Measurements from ENCODE around the gene LEPR. TPM values are rescaled to one million over a fixed set of nuclear protein-coding genes. Genes with fewer than 3 reads are reported as not detected.
"Not testable (repeated sequence)": the region's sequence is repeated elsewhere in the genome, so short reads cannot be mapped to it uniquely, and the experiment has no call there.

Gene LEPR
- total and polyA plus RNA-seq, 2 experiments from 2014 or later = 8.7 to 11.0 TPM

DNA sequence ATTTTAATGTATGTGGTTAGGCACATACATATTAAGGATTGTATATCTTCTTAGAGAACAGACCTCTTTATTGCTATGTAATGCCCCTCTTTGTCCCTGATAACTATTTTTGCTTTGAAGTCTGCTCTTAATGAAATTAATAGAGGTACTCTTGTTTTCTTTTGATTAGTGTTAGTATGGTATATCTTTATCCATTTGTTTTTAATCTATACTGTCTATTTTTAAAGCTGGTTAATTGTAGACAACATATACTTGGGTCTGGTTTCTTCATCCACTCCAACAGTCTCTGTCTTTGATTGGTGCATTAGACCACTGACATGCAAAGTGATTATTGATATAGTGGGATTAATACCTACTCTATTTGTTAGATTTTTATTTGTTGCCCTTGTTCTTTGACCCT lies 36.0 kb downstream of the LEPR start:
- in situ Hi-C loops (cut with MboI) = no loop called here
- TF ChIP-seq EZH2phosphoT487 (IDR thresholded peaks at IDR 0.05; ENCODE audit: insufficient read depth, low read depth) = no peak
- TF ChIP-seq EZH2 (IDR thresholded peaks at IDR 0.05; ENCODE audit: insufficient read depth, poor library complexity, severe bottlenecking) = no peak
- Histone ChIP-seq H3K27ac (no peak overlapping the region), H3F3A (ENCODE audit: insufficient read depth) (peaks cover 7% of the 10 kb centered on the region), H3K4me2 (ENCODE audit: unreplicated experiment) (no peak overlapping the region), H3K9me2 (ENCODE audit: insufficient read depth) (no peaks in the 10 kb centered on the region), H3K27me3 (replicated peaks; ENCODE audit: insufficient read depth) (no peaks in the 10 kb centered on the region), H4K20me1 (ENCODE audit: insufficient read depth) (no peaks in the 10 kb centered on the region), H3K36me3 (ENCODE audit: low read depth) (no peaks in the 10 kb centered on the region), H3K4me1 (ENCODE audit: insufficient read depth) (peaks cover 6% of the 10 kb centered on the region; the same call in 1 of the 2 replicates), H3K9ac (no peak overlapping the region), H3K4me3 (no peak overlapping the region), H3K79me2 (ENCODE audit: insufficient read depth) (no peaks in the 10 kb centered on the region), H2AFZ (no peak overlapping the region), H3K9me3 (ENCODE audit: low read depth) (no peaks in the 10 kb centered on the region)
- no peak for DNase-seq

DNA sequence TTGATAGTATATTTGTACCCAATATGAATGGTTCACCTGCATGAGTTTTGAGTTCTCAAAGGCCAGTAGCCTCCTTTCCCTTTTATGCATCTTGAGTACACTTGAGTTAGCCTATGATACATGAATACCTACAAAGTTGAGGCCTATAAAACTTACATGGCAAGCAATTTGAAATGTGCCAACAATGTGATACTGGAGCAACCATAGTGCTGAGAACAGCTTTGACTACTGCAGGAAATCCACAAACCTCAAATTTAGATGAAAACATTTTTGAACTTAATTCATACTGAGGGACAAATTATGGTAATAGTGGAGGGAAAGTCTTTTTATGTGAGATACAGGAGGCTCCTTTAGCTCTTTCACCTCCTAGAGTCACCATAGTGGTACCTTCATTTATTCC lies 37.4 kb downstream of the LEPR start:
- H2AFZ ChIP-seq = no peak overlapping the region
- no peaks in the 10 kb centered on the region for H3K27me3 ChIP-seq (replicated peaks; ENCODE audit: insufficient read depth)
- H3K4me1 ChIP-seq (ENCODE audit: insufficient read depth) = peaks cover 6% of the 10 kb centered on the region; the same call in 1 of the 2 replicates
- no peaks in the 10 kb centered on the region for H3K36me3 ChIP-seq (ENCODE audit: low read depth)
- H3K79me2 ChIP-seq (ENCODE audit: insufficient read depth) = no peaks in the 10 kb centered on the region
- H3K9me3 ChIP-seq (ENCODE audit: low read depth) = no peaks in the 10 kb centered on the region
- H3F3A ChIP-seq (ENCODE audit: insufficient read depth) = peaks cover 7% of the 10 kb centered on the region
- no peak overlapping the region for H3K4me2 ChIP-seq (ENCODE audit: unreplicated experiment)
- no peak for TF ChIP-seq EZH2 (IDR thresholded peaks at IDR 0.05; ENCODE audit: insufficient read depth, poor library complexity, severe bottlenecking)
- no peak for TF ChIP-seq EZH2phosphoT487 (IDR thresholded peaks at IDR 0.05; ENCODE audit: insufficient read depth, low read depth)
- in situ Hi-C loops (cut with MboI) = no loop called here
- no peaks in the 10 kb centered on the region for H4K20me1 ChIP-seq (ENCODE audit: insufficient read depth)
- DNase-seq = no peak
- no peak overlapping the region for H3K27ac ChIP-seq
- H3K4me3 ChIP-seq = no peak overlapping the region
- no peaks in the 10 kb centered on the region for H3K9me2 ChIP-seq (ENCODE audit: insufficient read depth)
- H3K9ac ChIP-seq = no peak overlapping the region

DNA sequence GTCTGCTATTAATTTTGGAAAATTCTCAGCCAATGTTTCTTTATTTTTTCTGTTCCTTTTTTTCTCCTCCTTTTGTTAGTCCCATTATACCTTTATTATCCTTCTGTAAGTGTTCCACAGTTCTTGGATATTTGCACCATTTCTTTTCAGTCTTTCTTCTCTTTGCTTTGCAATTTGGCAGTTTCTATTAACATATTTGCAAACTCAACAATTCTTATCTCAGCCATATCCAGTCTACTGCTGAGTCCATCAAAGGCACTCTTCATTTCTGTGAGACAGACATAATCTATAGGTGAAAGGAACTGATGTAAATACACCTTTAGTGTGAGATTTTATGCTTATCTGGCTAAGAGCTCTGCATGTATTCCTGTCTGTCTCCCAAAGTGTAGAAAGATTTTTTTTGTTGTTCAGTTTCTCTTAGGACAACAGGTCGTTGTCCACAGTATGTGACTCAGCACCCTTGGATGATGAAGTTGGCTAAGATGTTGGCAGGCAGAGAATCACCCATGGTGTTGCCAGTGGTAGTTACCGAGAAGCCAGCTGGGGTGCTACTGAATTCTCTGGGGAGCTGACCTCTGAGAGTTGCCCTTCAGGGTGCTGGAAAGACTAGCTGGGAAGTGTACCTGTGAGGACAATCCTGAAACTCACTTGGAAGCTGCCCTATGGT lies 38.4 kb downstream of the LEPR start:
- no peak for TF ChIP-seq EZH2 (IDR thresholded peaks at IDR 0.05; ENCODE audit: insufficient read depth, poor library complexity, severe bottlenecking)
- TF ChIP-seq EZH2phosphoT487 (IDR thresholded peaks at IDR 0.05; ENCODE audit: insufficient read depth, low read depth) = no peak
- Histone ChIP-seq H3K27ac (no peak overlapping the region), H3F3A (ENCODE audit: insufficient read depth) (peaks cover 7% of the 10 kb centered on the region), H3K4me2 (ENCODE audit: unreplicated experiment) (no peak overlapping the region), H2AFZ (peak overlapping the region; percentile 5; the same call in 1 of the 2 replicates), H3K9me2 (ENCODE audit: insufficient read depth) (no peaks in the 10 kb centered on the region), H3K4me3 (no peak overlapping the region), H3K9me3 (ENCODE audit: low read depth) (no peaks in the 10 kb centered on the region), H3K9ac (no peak overlapping the region), H4K20me1 (ENCODE audit: insufficient read depth) (no peaks in the 10 kb centered on the region), H3K27me3 (replicated peaks; ENCODE audit: insufficient read depth) (no peaks in the 10 kb centered on the region), H3K79me2 (ENCODE audit: insufficient read depth) (no peaks in the 10 kb centered on the region), H3K36me3 (ENCODE audit: low read depth) (no peaks in the 10 kb centered on the region), H3K4me1 (ENCODE audit: insufficient read depth) (peaks cover 6% of the 10 kb centered on the region; the same call in 1 of the 2 replicates)
- DNase-seq = peak; percentile 64
- in situ Hi-C loops (cut with MboI) = no loop called here
- 13 to 21% methylated on average over 2 of the region's 2 CpGs for WGBS, 2 experiments (ENCODE audit: low coverage in 1 of 2, low lambda C conversion rate in 2 of 2, missing lambda C conversion rate in 2 of 2)

DNA sequence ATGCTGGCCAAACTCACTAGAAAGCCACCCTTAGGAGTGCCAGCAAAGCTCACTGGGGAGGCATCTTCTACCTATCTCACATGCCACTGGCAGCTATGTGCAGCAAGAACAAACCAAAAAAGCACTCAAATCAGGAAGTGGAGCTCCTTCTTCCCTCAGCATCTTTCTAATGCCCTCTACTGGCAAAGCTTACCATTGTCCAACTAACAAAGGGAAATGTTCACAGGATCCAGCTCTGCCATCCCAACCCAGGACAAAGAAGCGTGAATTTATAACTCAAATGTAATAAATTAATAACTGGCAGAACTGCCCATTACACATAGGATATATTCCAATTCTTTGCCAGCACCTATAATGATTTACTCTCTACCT lies 38.9 kb downstream of the LEPR start:
- Histone ChIP-seq H3K4me2 (ENCODE audit: unreplicated experiment) (no peak overlapping the region), H3K9me2 (ENCODE audit: insufficient read depth) (no peaks in the 10 kb centered on the region)
- 63 to 66% methylated on average over 1 of the region's 1 CpG for WGBS, 2 experiments (ENCODE audit: low coverage in 1 of 2, low lambda C conversion rate in 2 of 2, missing lambda C conversion rate in 2 of 2)

DNA sequence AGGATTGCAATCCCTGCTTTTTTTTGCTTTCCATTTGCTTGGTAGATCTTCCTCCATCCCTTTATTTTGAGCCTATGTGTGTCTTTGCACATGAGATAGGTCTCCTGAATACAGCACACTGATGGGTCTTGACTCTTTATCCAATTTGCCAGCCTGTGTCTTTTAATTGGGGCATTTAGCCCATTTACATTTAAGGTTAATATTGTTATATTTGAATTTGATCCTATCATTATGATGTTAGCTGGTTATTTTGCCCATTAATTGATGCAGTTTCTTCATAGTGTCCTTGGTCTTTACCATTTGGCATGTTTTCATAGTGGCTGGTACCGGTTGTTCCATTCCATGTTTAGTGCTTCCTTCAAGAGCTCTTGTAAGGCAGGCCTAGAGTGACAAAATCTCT lies 45.4 kb downstream of the LEPR start:
- H3K27me3 ChIP-seq (replicated peaks; ENCODE audit: insufficient read depth); in situ Hi-C loops (cut with MboI); H3K4me3 ChIP-seq; H2AFZ ChIP-seq; H3K79me2 ChIP-seq (ENCODE audit: insufficient read depth); DNase-seq; H3K4me2 ChIP-seq (ENCODE audit: unreplicated experiment); H3K4me1 ChIP-seq (ENCODE audit: insufficient read depth); H3K9me2 ChIP-seq (ENCODE audit: insufficient read depth); H3K9ac ChIP-seq; H3K9me3 ChIP-seq (ENCODE audit: low read depth); H3K36me3 ChIP-seq (ENCODE audit: low read depth); H3K27ac ChIP-seq; H3F3A ChIP-seq (ENCODE audit: insufficient read depth); H4K20me1 ChIP-seq (ENCODE audit: insufficient read depth): not testable (repeated sequence)
- WGBS, 2 experiments (ENCODE audit: low coverage in 1 of 2, low lambda C conversion rate in 2 of 2, missing lambda C conversion rate in 2 of 2) = 63 to 65% methylated on average over 1 of the region's 1 CpG

More for the DNA sequence above, 38.9 kb downstream of the LEPR start:
- no peak for TF ChIP-seq EZH2phosphoT487 (IDR thresholded peaks at IDR 0.05; ENCODE audit: insufficient read depth, low read depth)
- TF ChIP-seq EZH2 (IDR thresholded peaks at IDR 0.05; ENCODE audit: insufficient read depth, poor library complexity, severe bottlenecking) = no peak
- H4K20me1 ChIP-seq (ENCODE audit: insufficient read depth) = no peaks in the 10 kb centered on the region
- H3K27ac ChIP-seq = no peak overlapping the region
- no peaks in the 10 kb centered on the region for H3K36me3 ChIP-seq (ENCODE audit: low read depth)
- H3K4me1 ChIP-seq (ENCODE audit: insufficient read depth) = peaks cover 6% of the 10 kb centered on the region; the same call in 1 of the 2 replicates
- H3K4me3 ChIP-seq = no peak overlapping the region
- H2AFZ ChIP-seq = 0 out of 2 replicates have a peak overlapping the region, but pooled peaks have one; percentile 5
- no peaks in the 10 kb centered on the region for H3K27me3 ChIP-seq (replicated peaks; ENCODE audit: insufficient read depth)
- DNase-seq = peak; percentile 59
- in situ Hi-C loops (cut with MboI) = no loop called here
- H3K79me2 ChIP-seq (ENCODE audit: insufficient read depth) = no peaks in the 10 kb centered on the region
- H3K9ac ChIP-seq = no peak overlapping the region
- H3F3A ChIP-seq (ENCODE audit: insufficient read depth) = peaks cover 7% of the 10 kb centered on the region
- H3K9me3 ChIP-seq (ENCODE audit: low read depth) = no peaks in the 10 kb centered on the region
